GM19463 (cell line): ENCODE data around the gene RFX4.

Source experiments
- ATAC-seq: cut with Tn5 transposase; IDR thresholded peaks from one replicate; pipeline ENCODE4 v1.9.1; 2021; ENCODE audit warnings: mild to moderate bottlenecking, moderate library complexity; ENCODE audit not compliant: unreplicated experiment

RFX4 gene

GRCh38 chr12:106791531-106791930 lies 208.7 kb downstream of the RFX4 start:
- no peak for ATAC-seq

- no peak for ATAC-seq
These were observed 211.6 kb downstream of the RFX4 start for GRCh38 chr12:106794369-106794768.

DNA sequence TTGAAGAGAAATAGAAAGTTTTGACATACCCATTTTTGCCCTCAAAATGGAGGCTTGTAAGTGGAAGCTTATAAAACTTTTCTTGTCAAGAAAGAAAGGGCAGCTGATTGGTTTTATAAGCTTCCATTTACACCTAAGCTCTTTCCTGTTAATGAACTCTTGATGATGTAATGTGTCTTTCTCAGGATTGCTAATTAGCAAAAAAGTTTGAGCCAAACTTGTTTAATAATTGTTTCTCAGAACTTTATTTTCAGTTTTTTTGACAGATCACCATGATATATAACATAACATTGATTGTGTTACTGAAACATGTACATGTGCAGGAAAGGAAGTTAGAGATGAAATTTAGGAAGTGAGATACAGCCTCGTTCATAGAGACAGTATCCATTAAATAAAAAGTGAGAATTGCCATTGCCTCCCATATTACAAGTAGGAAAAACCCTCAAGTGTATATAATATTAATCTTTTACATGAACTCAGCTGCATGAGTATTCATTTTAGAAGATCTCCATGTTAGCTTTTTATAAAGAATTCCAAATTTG lies 218.4 kb downstream of the RFX4 start:
- ATAC-seq: no peak

GRCh38 chr12:106801830-106802533 lies 219.2 kb downstream of the RFX4 start:
- no peak for ATAC-seq

DNA sequence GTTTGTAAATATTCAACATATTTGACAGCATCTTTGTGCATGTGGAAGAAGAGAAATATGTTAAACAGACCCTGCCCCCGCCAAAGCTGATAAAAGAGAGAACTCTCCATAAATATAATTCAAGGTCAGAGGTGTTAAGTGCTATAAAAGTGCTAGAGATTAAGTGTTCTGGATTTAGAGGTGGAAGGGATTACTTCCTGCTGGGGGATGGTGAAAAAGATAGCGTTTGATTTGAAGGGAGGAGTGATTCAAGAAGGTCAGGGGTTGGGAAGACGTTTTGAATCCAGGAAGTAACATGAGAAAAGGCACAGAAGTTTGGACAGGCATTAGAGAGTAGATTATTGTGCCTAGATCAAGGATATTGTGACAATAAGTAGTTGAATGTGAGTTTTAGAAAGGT lies 221.9 kb downstream of the RFX4 start:
- no peak for ATAC-seq
